Kidney glomerular epithelial cell (primary cell): ENCODE results near the gene KPNB1.

Experiments
- DNase-seq: peaks from one replicate; lab custom pipeline; 2025; lab: John Stamatoyannopoulos, UW

KPNB1 gene

DNA sequence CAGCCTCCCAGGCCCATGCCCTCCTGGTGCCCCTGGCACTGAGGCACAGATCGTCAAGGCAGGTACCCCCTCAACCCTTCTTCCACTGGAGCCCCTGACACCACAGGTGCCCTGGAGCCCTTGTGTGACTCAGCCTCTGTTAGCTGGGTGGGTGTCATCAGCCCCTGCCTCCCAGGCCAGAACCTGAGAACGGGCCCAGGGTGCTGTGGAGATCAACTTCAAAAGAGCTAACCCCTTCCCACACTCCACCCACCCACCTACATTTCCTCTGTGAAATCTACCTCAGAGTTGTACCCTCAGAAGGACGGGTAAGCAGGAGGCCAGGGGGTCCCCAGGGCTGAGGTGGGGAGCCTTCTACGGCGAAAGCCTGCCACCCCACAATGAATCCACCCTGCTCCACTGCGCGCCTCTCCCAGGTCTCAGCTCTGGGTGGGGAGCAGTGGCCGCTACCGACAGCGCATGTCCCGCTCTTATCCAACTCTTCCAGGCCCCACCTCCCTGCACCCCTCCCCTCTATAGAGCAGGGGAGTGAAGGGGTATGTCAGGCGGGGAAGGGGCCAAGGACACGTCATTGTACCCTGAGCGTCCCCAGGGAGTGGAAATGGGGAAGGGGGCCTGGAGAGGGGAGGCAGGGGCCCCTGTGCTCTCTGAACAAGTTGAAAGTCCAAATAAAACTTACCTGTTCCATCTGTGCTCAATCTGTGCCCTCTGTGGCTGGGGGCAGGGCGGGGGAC is 61.8 kb downstream of the KPNB1 start:
- DNase-seq = no peak

- no peak for DNase-seq
Measured at GRCh38 chr17:47712330-47713023, 62.8 kb downstream of the KPNB1 start.

DNA sequence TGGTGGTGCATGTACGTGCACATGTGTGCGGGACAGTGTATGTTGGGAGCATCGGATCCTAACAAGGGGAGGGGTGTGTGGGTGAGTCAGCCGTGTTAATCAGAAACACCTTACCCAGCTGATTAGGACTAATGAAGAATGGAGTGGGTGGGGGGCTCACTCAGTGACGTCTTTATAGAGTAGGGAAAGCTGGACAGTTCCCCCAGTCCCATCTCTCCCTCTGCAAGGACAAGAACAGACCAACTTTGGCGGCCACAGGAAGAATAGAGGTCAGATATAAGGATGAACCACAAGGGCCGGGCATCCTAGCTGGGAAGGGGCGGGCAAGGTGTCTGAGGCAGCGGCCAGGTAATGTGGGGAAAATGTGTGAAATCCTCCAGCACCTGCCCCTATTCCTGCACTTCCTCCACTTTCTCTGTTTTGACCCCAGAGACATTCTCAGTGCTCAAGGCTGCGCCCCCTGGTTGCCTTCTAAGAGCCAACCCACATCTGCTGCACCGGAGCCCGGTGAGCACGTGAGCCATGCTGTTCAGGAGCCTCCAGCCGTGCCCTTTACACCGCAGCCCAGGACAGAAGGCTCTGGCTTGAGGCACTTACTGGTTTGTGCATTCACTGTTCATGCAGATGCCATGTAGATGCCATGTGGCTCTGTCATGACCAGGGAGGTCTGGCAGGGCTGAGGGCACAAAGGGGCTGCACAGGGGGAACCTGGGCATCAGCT is 64.4 kb downstream of the KPNB1 start:
- no peak for DNase-seq

DNA sequence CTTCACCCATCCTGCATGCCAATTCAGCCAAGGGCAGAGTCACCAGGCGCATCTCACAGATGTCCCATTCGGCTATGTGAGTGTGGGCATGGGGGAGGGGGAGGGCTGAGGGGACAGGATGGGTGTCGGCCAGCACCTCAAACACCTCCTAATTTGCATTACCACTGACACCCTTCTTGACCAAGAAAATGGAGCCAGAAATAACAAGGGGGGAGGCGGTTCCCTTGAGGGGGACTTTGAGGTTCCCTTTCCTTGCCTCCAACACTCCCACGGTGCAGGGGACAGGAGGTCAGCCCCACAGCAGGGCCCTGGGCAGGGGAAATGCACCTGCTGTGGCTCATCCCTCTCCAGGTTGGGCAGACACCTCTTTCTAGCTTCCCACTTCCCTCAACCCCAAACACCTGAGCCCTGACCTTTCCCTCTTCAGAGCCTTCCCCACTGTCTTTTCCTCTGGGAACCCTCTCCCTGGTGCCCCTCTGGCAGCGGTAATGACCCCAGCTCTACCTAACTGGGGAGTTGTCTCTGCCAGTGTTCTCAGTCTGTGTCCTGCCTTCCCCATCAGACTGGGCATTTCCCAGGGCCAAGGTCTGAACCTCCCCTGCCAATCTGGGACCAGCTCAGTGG is 65.2 kb downstream of the KPNB1 start:
- DNase-seq = no peak

DNA sequence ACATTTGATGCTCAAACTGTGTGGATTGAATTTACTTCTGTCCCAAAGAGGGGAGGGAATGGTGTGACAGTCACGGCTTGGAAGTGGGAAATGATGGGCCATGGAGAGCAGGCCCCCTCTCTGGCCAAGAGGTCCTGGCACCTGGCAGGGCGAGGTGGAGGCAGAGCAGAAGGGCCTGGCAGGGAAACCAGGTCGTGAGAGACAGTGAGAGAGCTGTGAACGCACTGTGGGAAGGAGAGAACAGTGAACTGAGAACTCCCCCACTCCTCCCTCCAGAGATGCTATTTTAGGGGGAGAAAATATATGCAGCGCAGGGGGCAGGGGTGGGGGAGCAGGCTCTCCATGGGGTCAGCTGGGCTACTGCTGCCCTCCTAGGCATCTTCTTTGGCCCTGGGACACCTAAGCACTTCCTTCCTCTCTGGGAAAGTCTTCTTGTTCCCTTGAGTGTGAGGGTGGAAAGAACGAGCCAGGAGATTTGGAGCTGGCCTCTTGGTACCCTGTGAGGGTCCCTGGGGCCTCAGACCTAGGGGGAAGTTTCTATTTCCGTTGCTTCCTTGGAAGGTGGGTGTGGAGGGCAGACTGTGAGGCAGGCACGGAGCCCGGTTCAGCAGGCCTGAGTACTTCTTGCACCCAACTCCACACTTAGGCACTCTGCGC is 66.1 kb downstream of the KPNB1 start:
- no peak for DNase-seq

GRCh38 chr17:47716375-47716774 is 66.7 kb downstream of the KPNB1 start:
- no peak for DNase-seq

- DNase-seq = no peak
Measured at GRCh38 chr17:47717261-47717697, 67.6 kb downstream of the KPNB1 start.

- DNase-seq = peak; percentile 35
Measured at GRCh38 chr17:47717979-47718621, 68.4 kb downstream of the KPNB1 start.

DNA sequence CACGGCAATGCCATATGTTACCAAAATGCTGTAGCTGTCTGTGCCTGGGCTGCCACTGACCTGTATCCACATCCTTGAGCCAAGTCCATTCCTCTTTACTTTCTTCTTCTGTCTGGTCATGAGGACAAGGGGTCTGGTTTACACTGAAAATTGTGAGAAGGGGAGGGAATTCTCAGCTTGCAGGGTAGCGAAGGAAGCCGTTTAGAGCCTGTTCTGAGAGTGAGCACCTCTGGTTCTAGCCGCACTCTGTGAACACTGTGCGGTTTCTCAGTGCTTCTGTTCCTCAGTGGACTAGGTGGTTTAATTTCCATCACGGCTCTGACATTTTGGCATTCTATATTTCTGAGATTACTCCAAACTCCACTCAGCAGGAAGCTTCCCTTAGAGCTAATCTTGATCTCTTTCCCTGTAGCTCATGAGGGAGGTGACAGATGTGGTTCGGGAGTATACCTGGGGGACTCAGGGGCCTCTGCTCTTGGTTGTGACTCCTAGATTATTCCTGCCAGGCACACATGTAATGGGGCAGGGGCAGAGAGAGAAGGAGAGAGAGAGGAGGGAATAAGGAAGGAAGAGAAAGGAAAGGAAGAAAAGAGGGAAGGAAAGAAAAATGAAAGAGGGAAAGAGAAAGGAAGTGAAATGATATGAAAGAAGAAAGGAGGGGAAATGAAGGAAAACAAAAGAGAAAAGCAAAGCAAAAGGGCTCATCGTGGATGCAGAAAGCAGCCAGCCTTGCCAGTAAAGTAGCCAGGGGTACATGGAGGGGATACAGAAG is 69.1 kb downstream of the KPNB1 start:
- no peak for DNase-seq

DNA sequence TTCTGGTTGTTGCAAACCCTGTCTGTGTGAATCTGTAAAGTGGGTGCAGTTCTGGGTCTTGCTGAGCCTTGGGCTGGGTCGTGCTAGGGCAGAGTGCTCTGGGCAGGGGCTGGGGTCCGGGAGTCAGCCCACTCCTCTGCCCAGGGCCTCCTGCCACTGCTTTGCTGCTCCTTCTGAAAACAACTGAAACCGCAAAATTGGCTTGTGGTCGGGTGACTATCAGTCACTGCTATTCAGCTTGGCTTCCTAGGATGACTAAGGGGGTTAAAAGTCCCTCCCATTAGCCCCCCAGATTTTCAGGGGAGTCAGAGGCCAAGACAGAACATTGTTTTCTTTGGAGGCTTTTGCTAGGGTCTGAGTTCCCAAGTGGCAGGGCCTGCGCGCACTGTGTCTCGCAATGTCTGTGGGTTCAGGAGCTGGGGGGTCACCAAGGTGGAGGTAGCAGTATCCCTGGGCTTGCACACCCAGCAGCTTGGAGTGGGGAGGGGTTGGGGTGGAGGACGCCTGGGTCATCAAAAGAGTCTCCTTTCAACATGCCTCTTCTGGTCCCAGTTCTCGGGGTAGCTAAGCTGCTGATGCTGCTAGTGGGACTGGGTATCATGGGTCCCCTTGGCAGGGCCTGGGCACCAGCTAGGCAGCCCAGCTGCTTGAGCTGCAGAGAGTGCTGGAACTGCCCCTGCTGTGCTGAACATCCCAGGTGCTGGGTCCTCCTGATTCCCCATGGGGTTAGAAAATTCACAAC is 69.9 kb downstream of the KPNB1 start:
- no peak for DNase-seq

GRCh38 chr17:47720196-47720595 is 70.5 kb downstream of the KPNB1 start:
- DNase-seq = no peak

GRCh38 chr17:47720754-47721533 is 71.2 kb downstream of the KPNB1 start:
- no peak for DNase-seq

DNA sequence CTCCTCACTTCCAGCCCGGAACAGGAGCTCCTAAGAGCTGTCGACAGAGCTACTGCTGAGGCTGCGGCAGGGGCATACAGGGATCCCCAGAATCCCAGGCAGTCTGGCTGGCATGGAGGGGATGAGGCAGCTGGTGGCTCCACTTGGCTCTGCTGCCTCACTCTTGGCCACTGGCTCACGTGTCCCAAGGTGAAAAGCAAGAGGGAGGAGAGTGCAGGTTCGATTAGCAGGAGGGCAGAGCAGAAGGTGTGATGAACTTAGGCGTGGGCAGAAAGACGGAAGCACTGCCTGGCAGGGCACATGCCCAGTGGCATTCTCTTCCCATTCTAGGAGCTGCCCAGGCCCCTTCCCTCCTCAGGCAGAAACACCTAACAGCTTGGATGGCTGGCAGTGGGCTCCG is 72.0 kb downstream of the KPNB1 start:
- DNase-seq = no peak

- DNase-seq = no peak
Measured at GRCh38 chr17:47724705-47725104, 75.0 kb downstream of the KPNB1 start.

- DNase-seq = no peak
Measured at GRCh38 chr17:47725446-47726111, 75.9 kb downstream of the KPNB1 start.

DNA sequence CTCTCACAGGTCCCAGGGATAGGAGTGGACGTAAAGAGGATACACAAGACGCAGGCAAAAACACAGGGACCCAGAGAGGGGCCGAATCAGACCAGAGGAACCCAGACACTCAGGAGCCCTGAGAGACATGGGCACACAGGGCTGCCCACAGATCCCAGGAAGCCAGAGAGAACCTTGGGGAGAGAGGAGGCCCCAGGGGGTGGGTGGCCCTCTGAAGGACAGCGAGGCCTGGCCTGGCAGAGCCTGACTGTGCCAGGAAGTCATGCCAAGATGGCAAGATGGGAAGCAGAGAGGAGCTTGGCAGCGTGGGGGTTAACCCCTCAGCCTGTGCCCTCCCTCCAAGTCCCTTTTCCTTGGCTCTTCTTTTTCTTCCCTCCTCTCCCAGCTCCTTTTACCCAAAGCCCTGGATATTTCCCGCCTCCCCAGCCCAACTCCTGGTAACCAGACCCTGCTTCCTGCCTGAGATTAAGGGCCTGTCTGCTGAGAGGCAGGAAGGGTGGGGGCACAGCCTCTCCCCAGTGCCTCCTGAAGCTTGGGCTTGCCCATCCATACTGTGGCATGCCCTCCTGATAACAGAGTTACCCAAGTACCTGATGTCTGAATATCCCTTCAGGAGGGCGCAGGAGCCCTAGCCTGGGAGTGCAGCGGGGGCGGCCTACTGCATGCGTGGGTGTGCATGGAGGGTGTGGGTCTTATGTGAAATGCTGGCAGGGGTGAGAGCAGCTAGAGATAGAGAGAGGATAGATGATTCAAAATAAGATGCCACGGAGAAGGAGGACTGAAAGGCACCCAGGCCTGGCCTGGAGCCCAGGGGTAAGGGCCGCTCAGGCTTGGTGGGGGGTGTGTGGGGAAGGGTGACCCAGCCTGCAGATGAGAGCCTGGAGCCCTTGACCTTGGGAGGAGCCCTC is 77.3 kb downstream of the KPNB1 start:
- no peak for DNase-seq

- no peak for DNase-seq
Measured at GRCh38 chr17:47727704-47728036, 78.0 kb downstream of the KPNB1 start.
